ENCODE results near the gene STON1. TPM values are rescaled to one million over a fixed set of nuclear protein-coding genes. Genes with fewer than 3 reads are reported as not detected.
"Not testable (repeated sequence)": the region's sequence is repeated elsewhere in the genome, so short reads cannot be mapped to it uniquely, and the experiment has no call there.

Gene STON1
- polyA plus RNA-seq, 1 donor = 39.3 TPM

- DNase-seq = peak; percentile 37
Measured at GRCh38 chr2:48567671-48568070, 37.7 kb downstream of the STON1 start.

- no peak for DNase-seq
Measured at GRCh38 chr2:48568547-48568946, 38.6 kb downstream of the STON1 start.

- no peak for DNase-seq
Measured at GRCh38 chr2:48569433-48569832, 39.5 kb downstream of the STON1 start.

GRCh38 chr2:48572816-48573215 lies 42.9 kb downstream of the STON1 start:
- DNase-seq = no peak

- no peak for DNase-seq
Measured at GRCh38 chr2:48574353-48575287, 44.7 kb downstream of the STON1 start.

GRCh38 chr2:48578313-48578712 lies 48.4 kb downstream of the STON1 start:
- no peak for DNase-seq

GRCh38 chr2:48583961-48584360 lies 54.0 kb downstream of the STON1 start:
- no peak for DNase-seq

GRCh38 chr2:48584551-48584950 lies 54.6 kb downstream of the STON1 start:
- DNase-seq = no peak

- no peak for DNase-seq
Measured at GRCh38 chr2:48586433-48586832, 56.5 kb downstream of the STON1 start.

- DNase-seq = no peak
Measured at GRCh38 chr2:48587560-48587959, 57.6 kb downstream of the STON1 start.

GRCh38 chr2:48587961-48588360 lies 58.0 kb downstream of the STON1 start:
- no peak for DNase-seq

GRCh38 chr2:48588745-48589144 lies 58.8 kb downstream of the STON1 start:
- DNase-seq = no peak

- DNase-seq = peak; percentile 47
Measured at GRCh38 chr2:48589170-48589767, 59.3 kb downstream of the STON1 start.

- no peak for DNase-seq
Measured at GRCh38 chr2:48590017-48590416, 60.1 kb downstream of the STON1 start.

- DNase-seq = no peak
Measured at GRCh38 chr2:48592067-48592466, 62.1 kb downstream of the STON1 start.

- not testable (repeated sequence) for DNase-seq
Measured at GRCh38 chr2:48596751-48597150, 66.8 kb downstream of the STON1 start.

- DNase-seq = no peak
Measured at GRCh38 chr2:48597492-48597891, 67.5 kb downstream of the STON1 start.

GRCh38 chr2:48600204-48600813 lies 70.4 kb downstream of the STON1 start:
- DNase-seq = peak; percentile 52

GRCh38 chr2:48600917-48601316 lies 71.0 kb downstream of the STON1 start:
- DNase-seq = no peak

GRCh38 chr2:48601349-48601748 lies 71.4 kb downstream of the STON1 start:
- no peak for DNase-seq

- DNase-seq = no peak
Measured at GRCh38 chr2:48605482-48606175, 75.7 kb downstream of the STON1 start.

GRCh38 chr2:48607307-48608014 lies 77.5 kb downstream of the STON1 start:
- no peak for DNase-seq

All from left kidney (tissue), 2 donors.